HG03025 (cell line): ENCODE data around the gene FAM3D.

Experiments used
- ATAC-seq: cut with Tn5 transposase; IDR thresholded peaks from one replicate; pipeline ENCODE4 v1.9.1; 2021; ENCODE audit warnings: mild to moderate bottlenecking, moderate library complexity; ENCODE audit not compliant: unreplicated experiment, low FRiP score

FAM3D gene

GRCh38 chr3:58630076-58630709, 36.4 kb downstream of the FAM3D start:
- ATAC-seq = no peak

GRCh38 chr3:58629629-58630028, 36.9 kb downstream of the FAM3D start:
- no peak for ATAC-seq

GRCh38 chr3:58628823-58629562, 37.6 kb downstream of the FAM3D start:
- no peak for ATAC-seq

GRCh38 chr3:58627941-58628340, 38.6 kb downstream of the FAM3D start:
- no peak for ATAC-seq

- ATAC-seq = no peak
Observed at GRCh38 chr3:58627570-58627885, 39.0 kb downstream of the FAM3D start.

- ATAC-seq = no peak
Observed at GRCh38 chr3:58626841-58627569, 39.6 kb downstream of the FAM3D start.

GRCh38 chr3:58625196-58625824, 41.3 kb downstream of the FAM3D start:
- ATAC-seq = no peak

GRCh38 chr3:58624550-58624949, 42.0 kb downstream of the FAM3D start:
- ATAC-seq = no peak

GRCh38 chr3:58623961-58624360, 42.6 kb downstream of the FAM3D start:
- no peak for ATAC-seq

- no peak for ATAC-seq
Observed at GRCh38 chr3:58623478-58623877, 43.1 kb downstream of the FAM3D start.

GRCh38 chr3:58622892-58623291, 43.7 kb downstream of the FAM3D start:
- ATAC-seq = no peak

- ATAC-seq = no peak
Observed at GRCh38 chr3:58622436-58622835, 44.1 kb downstream of the FAM3D start.

- no peak for ATAC-seq
Observed at GRCh38 chr3:58621086-58621830, 45.3 kb downstream of the FAM3D start.

- no peak for ATAC-seq
Observed at GRCh38 chr3:58620421-58620820, 46.2 kb downstream of the FAM3D start.

- no peak for ATAC-seq
Observed at GRCh38 chr3:58617338-58617761, 49.2 kb downstream of the FAM3D start.

GRCh38 chr3:58613236-58614132, 53.1 kb downstream of the FAM3D start:
- ATAC-seq = no peak

GRCh38 chr3:58612830-58613229, 53.7 kb downstream of the FAM3D start:
- ATAC-seq = no peak

GRCh38 chr3:58609990-58610389, 56.6 kb downstream of the FAM3D start:
- no peak for ATAC-seq

- ATAC-seq = no peak
Observed at GRCh38 chr3:58608648-58609047, 57.9 kb downstream of the FAM3D start.

- no peak for ATAC-seq
Observed at GRCh38 chr3:58607816-58608215, 58.8 kb downstream of the FAM3D start.
